H1 (cell line): ENCODE data around the gene IP6K3. TPM values are rescaled to one million over a fixed set of nuclear protein-coding genes. Genes with fewer than 3 reads are reported as not detected.

ENCODE experiments used
- CTCF ChIA-PET: fragments of 300-600 bp; sonication (Branson Sonifier 250); formaldehyde crosslinking; loops from one replicate; lab custom pipeline; 2021; ENCODE audit not compliant: partially characterized antibody; lab: Charles Lee
- POLR2A ChIA-PET: fragments of 300-600 bp; sonication (Branson Sonifier 250); formaldehyde crosslinking; loops from one replicate; lab custom pipeline; 2021; ENCODE audit warnings: inconsistent platforms; ENCODE audit not compliant: partially characterized antibody; lab: Charles Lee
- DNase-seq, 2 experiments: peaks; one replicate each; pipeline versions ENCODE4 v3.0.0 to v3.0.0-alpha.2; 2010 to 2022; ENCODE audit warnings: low spot score in 2 of 2, low read depth in 1 of 2, mixed read lengths in 1 of 2
- FAIRE-seq: peaks from 2 replicates; lab custom pipeline; 2011; peaks lifted over from hg19 to GRCh38; lab: Jason Lieb, UNC
- H2AFZ ChIP-seq: 2 replicates; pipeline ENCODE4 v1.8.1; 2012; ENCODE audit warnings: low read length, inconsistent platforms
- H2AK5ac ChIP-seq: 2 replicates; pipeline ENCODE4 v1.6.1; 2013; ENCODE audit warnings: low read depth, low read length
- H2BK120ac ChIP-seq: replicated peaks from 2 replicates; pipeline ENCODE3; 2013; ENCODE audit warnings: low read depth, low read length, inconsistent platforms
- H2BK12ac ChIP-seq: 2 replicates; pipeline ENCODE4 v1.6.1; 2013; ENCODE audit warnings: low read depth, low read length
- H2BK15ac ChIP-seq: 2 replicates; pipeline ENCODE4 v1.6.1; 2013; ENCODE audit warnings: low read length
- H2BK20ac ChIP-seq: 2 replicates; pipeline ENCODE4 v1.6.1; 2013; ENCODE audit warnings: low read length
- H2BK5ac ChIP-seq: 2 replicates; pipeline ENCODE4 v1.6.1; 2013; ENCODE audit warnings: low read depth, low read length
- H3K14ac ChIP-seq: 2 replicates; pipeline ENCODE4 v1.6.1; 2013; ENCODE audit warnings: inconsistent platforms; ENCODE audit not compliant: insufficient read length
- H3K18ac ChIP-seq: 2 replicates; pipeline ENCODE4 v1.6.1; 2013; ENCODE audit warnings: low read length; ENCODE audit errors: extremely low read depth
- H3K23ac ChIP-seq: 2 replicates; pipeline ENCODE4 v1.6.1; 2013; ENCODE audit warnings: inconsistent platforms; ENCODE audit not compliant: insufficient read length
- H3K23me2 ChIP-seq: 2 replicates; pipeline ENCODE4 v1.6.1; 2013; ENCODE audit warnings: low read depth, low read length
- H3K27ac ChIP-seq: 2 replicates; pipeline ENCODE4 v1.6.1; 2011; ENCODE audit warnings: low read depth, low read length, inconsistent platforms
- H3K27me3 ChIP-seq, 4 experiments: replicated peaks in 1 of 4; 1 replicate in 1 of 4; 2 replicates in 3 of 4; pipeline versions ENCODE4 v1.6.1 to v1.8.1; 2011 to 2013; ENCODE audit warnings: low read length in 3 of 4, mild to moderate bottlenecking in 3 of 4, inconsistent platforms in 2 of 4, mixed read lengths in 2 of 4, moderate library complexity in 1 of 4; ENCODE audit not compliant: control insufficient read depth in 3 of 4, insufficient read depth in 3 of 4; ENCODE audit errors: extremely low read depth in 1 of 4
- H3K36me3 ChIP-seq, 4 experiments: 2 replicates each; pipeline versions ENCODE4 v1.6.1 to v1.8.1; 2011 to 2013; ENCODE audit warnings: mild to moderate bottlenecking in 4 of 4, low read length in 3 of 4, moderate library complexity in 2 of 4, control low read depth in 1 of 4, inconsistent platforms in 1 of 4; ENCODE audit not compliant: insufficient read depth in 4 of 4, control insufficient read depth in 2 of 4
- H3K4ac ChIP-seq: replicated peaks from 2 replicates; pipeline ENCODE3; 2013; ENCODE audit warnings: low read length, low read depth, mixed read lengths, inconsistent platforms; ENCODE audit not compliant: insufficient read length
- H3K4me1 ChIP-seq, 4 experiments: replicated peaks in 1 of 4; 1 replicate in 1 of 4; 2 replicates in 3 of 4; pipeline versions ENCODE4 v1.6.1 to v1.8.1; 2011 to 2013; ENCODE audit warnings: low read length in 3 of 4, inconsistent platforms in 2 of 4, mixed read lengths in 1 of 4; ENCODE audit not compliant: insufficient read depth in 4 of 4, control insufficient read depth in 3 of 4
- H3K4me2 ChIP-seq, 2 experiments: 2 replicates each; pipeline versions ENCODE4 v1.6.1 to v1.8.1; 2011 to 2013; ENCODE audit warnings: low read depth in 2 of 2, low read length in 2 of 2, control low read depth in 1 of 2, inconsistent platforms in 1 of 2, mild to moderate bottlenecking in 1 of 2; ENCODE audit not compliant: insufficient read depth in 1 of 2
- H3K4me3 ChIP-seq, 4 experiments: fragments of 200-600, 300-600 bp in 1 of 4; sonication (generic), shearing (Covaris generic), sonication (Bioruptor Twin) in 1 of 4; 2 replicates each; pipeline versions ENCODE4 v1.5.1 to v1.8.1; 2011 to 2016; ENCODE audit warnings: low read length in 4 of 4, low read depth in 3 of 4, control low read depth in 2 of 4, inconsistent platforms in 2 of 4, mild to moderate bottlenecking in 2 of 4, mixed read lengths in 1 of 4, moderate library complexity in 1 of 4; ENCODE audit not compliant: insufficient read depth in 2 of 4; ENCODE audit errors: extremely low read depth in 1 of 4
- H3K56ac ChIP-seq: replicated peaks from 2 replicates; pipeline ENCODE3; 2013; ENCODE audit warnings: low read depth, mild to moderate bottlenecking, mixed read lengths, low read length, inconsistent platforms; ENCODE audit not compliant: insufficient read length
- H3K79me1 ChIP-seq: 2 replicates; pipeline ENCODE4 v1.6.1; 2013; ENCODE audit warnings: low read depth, low read length, control low read depth
- H3K79me2 ChIP-seq, 2 experiments: 2 replicates each; pipeline versions ENCODE4 v1.6.1 to v1.8.1; 2012 to 2013; ENCODE audit warnings: low read length in 2 of 2, mild to moderate bottlenecking in 2 of 2, inconsistent platforms in 1 of 2; ENCODE audit not compliant: insufficient read depth in 2 of 2, control insufficient read depth in 1 of 2
- H3K9ac ChIP-seq, 4 experiments: replicated peaks in 1 of 4; 1 replicate in 1 of 4; 2 replicates in 3 of 4; pipeline versions ENCODE4 v1.6.1 to v1.8.1; 2011 to 2013; ENCODE audit warnings: low read depth in 3 of 4, low read length in 3 of 4, control low read depth in 2 of 4, mild to moderate bottlenecking in 2 of 4, moderate library complexity in 2 of 4, inconsistent platforms in 1 of 4; ENCODE audit errors: extremely low read depth in 1 of 4
- H3K9me3 ChIP-seq, 2 experiments: 2 replicates each; pipeline versions ENCODE4 v1.6.1 to v1.8.1; 2012 to 2013; ENCODE audit warnings: mild to moderate bottlenecking in 2 of 2, moderate library complexity in 2 of 2, control low read depth in 1 of 2, inconsistent platforms in 1 of 2, low read depth in 1 of 2, low read length in 1 of 2, mixed read lengths in 1 of 2; ENCODE audit not compliant: insufficient read depth in 2 of 2
- H4K20me1 ChIP-seq, 2 experiments: replicated peaks in 1 of 2; 2 replicates each; pipeline versions ENCODE3 to v1.8.1; 2011 to 2013; ENCODE audit warnings: inconsistent platforms in 2 of 2, low read length in 2 of 2, mild to moderate bottlenecking in 1 of 2; ENCODE audit not compliant: insufficient read depth in 2 of 2, control insufficient read depth in 1 of 2
- H4K5ac ChIP-seq: 2 replicates; pipeline ENCODE4 v1.6.1; 2013; ENCODE audit warnings: low read length, low read depth, mixed read lengths, inconsistent platforms; ENCODE audit not compliant: insufficient read length
- H4K8ac ChIP-seq: 2 replicates; pipeline ENCODE4 v1.8.0; 2013; ENCODE audit warnings: mild to moderate bottlenecking, moderate library complexity, low read length, inconsistent platforms; ENCODE audit not compliant: insufficient read depth; ENCODE audit errors: extremely low read depth
- H4K91ac ChIP-seq: replicated peaks from 2 replicates; pipeline ENCODE3; 2013; ENCODE audit warnings: low read length, mixed read lengths, inconsistent platforms; ENCODE audit not compliant: insufficient read length
- CHD2 ChIP-seq: IDR thresholded peaks from 2 replicates; pipeline ENCODE4 v1.6.1; 2012; ENCODE audit warnings: low read length, improper control_type of control experiment
- JUND ChIP-seq: IDR thresholded peaks from 2 replicates; pipeline ENCODE4 v1.6.1; 2011; ENCODE audit warnings: mild to moderate bottlenecking, improper control_type of control experiment, low read length
- POLR2A ChIP-seq, 2 experiments: IDR thresholded peaks; 1 replicate in 1 of 2; 2 replicates in 1 of 2; pipeline ENCODE4 v1.6.1; 2011; ENCODE audit warnings: low read depth in 2 of 2, low read length in 2 of 2, mild to moderate bottlenecking in 2 of 2; ENCODE audit errors: control extremely low read depth in 1 of 2
- SP2 ChIP-seq: IDR thresholded peaks from 2 replicates; pipeline ENCODE4 v1.6.1; 2012; ENCODE audit warnings: mild to moderate bottlenecking, low read length, inconsistent platforms
- TAF1 ChIP-seq: IDR thresholded peaks from 2 replicates; pipeline ENCODE4 v1.6.1; 2011; ENCODE audit warnings: mild to moderate bottlenecking, low read depth, low read length
- YY1 ChIP-seq: IDR thresholded peaks from 2 replicates; pipeline ENCODE4 v1.6.1; 2011; ENCODE audit warnings: low read depth, mild to moderate bottlenecking, low read length
- WGBS, 2 experiments: shearing (Covaris generic) in 1 of 2; methylation state at CpG; one replicate each; pipeline versions ENCODE4 v1.1.6 to v1.1.7; 2013 to 2015; ENCODE audit warnings: low lambda C conversion rate in 2 of 2, mixed read lengths in 2 of 2, inconsistent platforms in 1 of 2, low coverage in 1 of 2, missing lambda C conversion rate in 1 of 2; ENCODE audit not compliant: insufficient replicate concordance in 2 of 2, insufficient coverage in 1 of 2, insufficient read length in 1 of 2; ENCODE audit errors: extremely low coverage in 1 of 2, missing lambda C conversion rate in 1 of 2; 5-methylcytosine and 5-hydroxymethylcytosine counted together
- polyA plus RNA-seq, 7 experiments: library from polyadenylated mRNA; depleted of rRNA in 3 of 7; stranded (reverse) in 5 of 7; unstranded in 2 of 7; fragments of >200 nt in 5 of 7; fragments of 200-250 nt in 2 of 7; gene quantifications; 1 replicate in 5 of 7; 2 replicates in 1 of 7; 4 replicates in 1 of 7; pipeline versions ENCODE4 v1.2.1 to v1.2.3, GENCODE V29; 2011 to 2013; ENCODE audit warnings: missing spikeins in 2 of 7, mixed read lengths in 2 of 7
- total RNA-seq: library from RNA; stranded (reverse); fragmentation: NEBNext Ultra II Directional; extraction: Animal tissue kit (Norgen Biotek cat#: 25700); gene quantifications from 2 replicates; pipeline ENCODE4 v1.2.1, GENCODE V29; 2021
- TF ChIP-seq, protein P1 (sequence below): IDR thresholded peaks from 2 replicates; pipeline ENCODE4 v1.6.1; 2012; ENCODE audit warnings: low read length, inconsistent platforms
- TF ChIP-seq, protein P2 (sequence below): IDR thresholded peaks from 2 replicates; pipeline ENCODE4 v1.6.1; 2012; ENCODE audit warnings: inconsistent platforms

Gene IP6K3
- total and polyA plus RNA-seq, 2 of the 8 experiments (the other 6 are each of a cell fraction or from before 2014, with no cell fraction given), result 0.22 to 0.73 TPM

DNA sequence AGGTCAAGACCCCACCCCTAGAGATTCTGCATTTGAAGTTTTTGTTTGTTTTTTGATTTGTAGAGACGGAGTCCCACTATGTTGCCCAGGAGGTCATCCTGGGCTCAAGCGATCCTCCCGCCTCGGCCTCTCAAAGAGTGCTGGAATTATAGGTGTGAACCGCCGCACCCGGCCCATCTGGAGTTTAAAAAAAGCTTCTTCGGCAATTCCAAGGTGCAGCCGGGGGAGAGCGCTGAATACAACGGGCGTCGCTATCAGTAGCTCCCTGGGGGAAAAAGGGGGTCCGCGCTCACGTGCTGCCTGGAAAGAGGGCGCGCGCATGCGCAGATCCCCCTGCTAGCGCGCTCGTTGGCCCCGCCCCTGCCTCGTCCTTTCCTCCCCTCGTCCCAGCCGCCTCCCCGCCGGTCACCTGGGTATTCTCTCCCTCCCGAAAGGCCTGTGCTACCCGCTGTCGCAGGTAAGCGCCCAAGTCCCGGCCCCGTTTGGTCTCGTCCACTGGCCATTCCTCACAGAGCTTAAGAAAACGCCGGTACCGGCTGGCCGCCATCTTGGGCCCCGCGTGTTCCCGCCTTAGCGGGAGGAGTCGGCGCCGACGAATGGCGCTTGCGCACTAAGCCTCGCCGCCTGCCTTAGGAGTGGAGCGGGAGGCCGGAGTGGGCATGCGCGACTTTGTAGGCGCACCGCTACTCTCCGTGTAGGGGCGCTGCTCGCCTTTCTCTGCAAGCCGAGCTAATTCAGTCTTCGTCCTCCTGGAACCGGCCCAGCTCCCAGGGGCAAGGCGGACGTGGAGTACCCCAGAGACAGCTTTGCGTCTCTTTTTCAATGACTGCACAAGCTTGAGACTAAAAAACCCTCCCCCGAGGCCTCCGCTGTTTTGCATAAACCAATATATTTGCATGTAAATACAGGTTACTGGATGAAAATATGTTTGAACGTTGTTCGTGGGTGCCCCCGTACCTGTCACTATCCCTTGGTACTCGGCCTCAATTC is 35.3 kb downstream of the IP6K3 start, which contains the start of gene UQCC2:
Gene UQCC2 (minus strand): TSS at position 561 of the 990 bp plus-strand sequence. CDS start 14 bp downstream, at position 547.
- peaks cover 3 to 6% of the 10 kb centered on the region in 2 experiments for H4K20me1 ChIP-seq
- H3K79me1 ChIP-seq, result peaks cover 13% of the 10 kb centered on the region
- H2BK12ac ChIP-seq, result peak within 1 kb of the TSS; percentile 64
- peak within 1 kb of the TSS; percentile 59 to 86 (median 77) for H3K4me3 ChIP-seq
- H4K5ac ChIP-seq, result peak within 1 kb of the TSS; percentile 100
- H3K4me2 ChIP-seq, result peak within 1 kb of the TSS; percentile 62 to 76
- H3K27me3 ChIP-seq, result no peaks in the 10 kb centered on the region
- ChIA-PET CTCF (interaction anchor here (0.6 to 4.2 kb wide), 38 partner anchors 9 to 350 kb away, joined by 3 to 28 read pairs (median 4); partner anchors contain the start of gene BAK1), POLR2A (interaction anchor here (0.6 to 2.3 kb wide), 40 partner anchors 10 to 444 kb away, joined by 3 to 31 read pairs (median 4); partner anchors contain the start of genes BAK1 and ITPR3)
- peak within 1 kb of the TSS; percentile 98 for H3K56ac ChIP-seq
- H3K18ac ChIP-seq, result peak within 1 kb of the TSS; percentile 100
- peak within 1 kb of the TSS; percentile 98 for H2BK5ac ChIP-seq
- DNase-seq (peak; percentile 93 to 96), FAIRE-seq (no peak)
- peak within 1 kb of the TSS; percentile 91 for H3K4ac ChIP-seq
- peak within 1 kb of the TSS; percentile 100; the same call in 1 of the 2 replicates for H4K8ac ChIP-seq
- peaks cover 2% of the 10 kb centered on the region; the same call in 1 of the 2 replicates for H3K23me2 ChIP-seq
- 0 out of 2 replicates have a peak within 1 kb of the TSS, but pooled peaks have one; percentile 24 for H2BK15ac ChIP-seq
- peaks cover 0 to 15% of the 10 kb centered on the region in 2 experiments; a peak in 2 of 4 replicates for H3K79me2 ChIP-seq
- peak within 1 kb of the TSS; percentile 84; the same call in 1 of the 2 replicates for H2AK5ac ChIP-seq
- peaks cover 2 to 14% (median 6%) of the 10 kb centered on the region in 4 experiments; a peak in 4 of 7 replicates for H3K4me1 ChIP-seq
- peak within 1 kb of the TSS; percentile 80 to 96 (median 90) for H3K9ac ChIP-seq
- H2BK20ac ChIP-seq, result no peak within 1 kb of the TSS
- H3K9me3 ChIP-seq, result no peaks in the 10 kb centered on the region
- H3K36me3 ChIP-seq, result peaks cover 7 to 25% (median 20%) of the 10 kb centered on the region in 4 experiments
- H3K23ac ChIP-seq, result no peak within 1 kb of the TSS
- H3K27ac ChIP-seq, result peak within 1 kb of the TSS; percentile 98
- H2AFZ ChIP-seq, result peak within 1 kb of the TSS; percentile 83
- WGBS, 2 experiments, result 13% methylated on average over 61 of the region's 73 CpGs; no CpG with 5 or more reads in 1 of the 2 experiments
- no peak within 1 kb of the TSS for H3K14ac ChIP-seq
- peak within 1 kb of the TSS; percentile 94 for H4K91ac ChIP-seq
- no peak within 1 kb of the TSS for H2BK120ac ChIP-seq
- TF ChIP-seq, protein P1, sequence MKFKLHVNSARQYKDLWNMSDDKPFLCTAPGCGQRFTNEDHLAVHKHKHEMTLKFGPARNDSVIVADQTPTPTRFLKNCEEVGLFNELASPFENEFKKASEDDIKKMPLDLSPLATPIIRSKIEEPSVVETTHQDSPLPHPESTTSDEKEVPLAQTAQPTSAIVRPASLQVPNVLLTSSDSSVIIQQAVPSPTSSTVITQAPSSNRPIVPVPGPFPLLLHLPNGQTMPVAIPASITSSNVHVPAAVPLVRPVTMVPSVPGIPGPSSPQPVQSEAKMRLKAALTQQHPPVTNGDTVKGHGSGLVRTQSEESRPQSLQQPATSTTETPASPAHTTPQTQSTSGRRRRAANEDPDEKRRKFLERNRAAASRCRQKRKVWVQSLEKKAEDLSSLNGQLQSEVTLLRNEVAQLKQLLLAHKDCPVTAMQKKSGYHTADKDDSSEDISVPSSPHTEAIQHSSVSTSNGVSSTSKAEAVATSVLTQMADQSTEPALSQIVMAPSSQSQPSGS, result peak; percentile 68; the same call in 1 of the 2 replicates
- TF ChIP-seq JUND, result no peak
- peak; percentile 78 to 92 for TF ChIP-seq POLR2A (IDR thresholded peaks at IDR 0.05; ENCODE audit: control extremely low read depth in 1 of 2, low read depth in 2 of 2, low read length in 2 of 2)
- TF ChIP-seq TAF1, result peak; percentile 97
- no peak for TF ChIP-seq CHD2
- TF ChIP-seq SP2, result no peak
- TF ChIP-seq, protein P2, sequence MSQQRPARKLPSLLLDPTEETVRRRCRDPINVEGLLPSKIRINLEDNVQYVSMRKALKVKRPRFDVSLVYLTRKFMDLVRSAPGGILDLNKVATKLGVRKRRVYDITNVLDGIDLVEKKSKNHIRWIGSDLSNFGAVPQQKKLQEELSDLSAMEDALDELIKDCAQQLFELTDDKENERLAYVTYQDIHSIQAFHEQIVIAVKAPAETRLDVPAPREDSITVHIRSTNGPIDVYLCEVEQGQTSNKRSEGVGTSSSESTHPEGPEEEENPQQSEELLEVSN, result peak; percentile 98
- TF ChIP-seq YY1, result peak; percentile 98
